GM20000 (cell line): ENCODE measurements around the gene RNF168.
A peak's percentile ranks its signal among the peaks of the same experiment; 100 is the strongest.
"Not testable (repeated sequence)": the region's sequence is repeated elsewhere in the genome, so short reads cannot be mapped to it uniquely, and the experiment has no call there.

Source experiments
- DNase-seq: peaks from one replicate; pipeline ENCODE4 v3.0.0; 2012; ENCODE audit warnings: low spot score
- CTCF ChIP-seq: IDR thresholded peaks from 2 replicates; pipeline ENCODE4 v1.5.1; 2012; ENCODE audit warnings: mild to moderate bottlenecking, control low read depth; ENCODE audit errors: extremely low read depth, missing control alignments

Gene RNF168

GRCh38 chr3:196454935-196455334 is 48.6 kb downstream of the RNF168 start:
- TF ChIP-seq CTCF = no peak
- no peak for DNase-seq

GRCh38 chr3:196445391-196445790 is 58.2 kb downstream of the RNF168 start:
- not testable (repeated sequence) for DNase-seq

- TF ChIP-seq CTCF = no peak
- DNase-seq = no peak
These were observed 59.1 kb downstream of the RNF168 start for GRCh38 chr3:196444500-196444894.

GRCh38 chr3:196440696-196441095 is 62.9 kb downstream of the RNF168 start:
- DNase-seq = no peak
- TF ChIP-seq CTCF = no peak

- DNase-seq = no peak
- TF ChIP-seq CTCF = no peak
These were observed 63.5 kb downstream of the RNF168 start for GRCh38 chr3:196440041-196440537.

GRCh38 chr3:196432137-196432879 is 71.3 kb downstream of the RNF168 start, which contains the start of gene UBXN7:
Gene UBXN7, minus strand, starts transcription at chr3:196432427. Its CDS starts 28 bp downstream, at chr3:196432399.
- peak; percentile 97 for DNase-seq

GRCh38 chr3:196431181-196432136 is 72.1 kb downstream of the RNF168 start:
- peak; percentile 67 for DNase-seq
- TF ChIP-seq CTCF = no peak

More at GRCh38 chr3:196432137-196432879, 71.3 kb downstream of the RNF168 start, which contains the start of gene UBXN7:
- no peak for TF ChIP-seq CTCF
